GM12801 (cell line): ENCODE results near the gene PLEKHB1.

Experiments
- CTCF ChIP-seq: IDR thresholded peaks from one replicate; pipeline ENCODE4 v1.5.1; 2011; ENCODE audit warnings: control low read depth; ENCODE audit not compliant: insufficient read length; ENCODE audit errors: extremely low read depth

Gene PLEKHB1

GRCh38 chr11:73693899-73694525 is 47.6 kb downstream of the PLEKHB1 start:
- no peak for TF ChIP-seq CTCF

- no peak for TF ChIP-seq CTCF
Observed at GRCh38 chr11:73705053-73705452, 58.7 kb downstream of the PLEKHB1 start.

GRCh38 chr11:73710964-73711363 is 64.6 kb downstream of the PLEKHB1 start:
- TF ChIP-seq CTCF: no peak
